HG03066 (cell line): ENCODE measurements around the gene CRAMP1.

Source experiments
- ATAC-seq: cut with Tn5 transposase; IDR thresholded peaks from one replicate; pipeline ENCODE4 v1.9.1; 2021; ENCODE audit warnings: low read depth; ENCODE audit not compliant: unreplicated experiment

The CRAMP1 gene

GRCh38 chr16:1631230-1631629 is 19.1 kb downstream of the CRAMP1 start:
- no peak for ATAC-seq

DNA sequence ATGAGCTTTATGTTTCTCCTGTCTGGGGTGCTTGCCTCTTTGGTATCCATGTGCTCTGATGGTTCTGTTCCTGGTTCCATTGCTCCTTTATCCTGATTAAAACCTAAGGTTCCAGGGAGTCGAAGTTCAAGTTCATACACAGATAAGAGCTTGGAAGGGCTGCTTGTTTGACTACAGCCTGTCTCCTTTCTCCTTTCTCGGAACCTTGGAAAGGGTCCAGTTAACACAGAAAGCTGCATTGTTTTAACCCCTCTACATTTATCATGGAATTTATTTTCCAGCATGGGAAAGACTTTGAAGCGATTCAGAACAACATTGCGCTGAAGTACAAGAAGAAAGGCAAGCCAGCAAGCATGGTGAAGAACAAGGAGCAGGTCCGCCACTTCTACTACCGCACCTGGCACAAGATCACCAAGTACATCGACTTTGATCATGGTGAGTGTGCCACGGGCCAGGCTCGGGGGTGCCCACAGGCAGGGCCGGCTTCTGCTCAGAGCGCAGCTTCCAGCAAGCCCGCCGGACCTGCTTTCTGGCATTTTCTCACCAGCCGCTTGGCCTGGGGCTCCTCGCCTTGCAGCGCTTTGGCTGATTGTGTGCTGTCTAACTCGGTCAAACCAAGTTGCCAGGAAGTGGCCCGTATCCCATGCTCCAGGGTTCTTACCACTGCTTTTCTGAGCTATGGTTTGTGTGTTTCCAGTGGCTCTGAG is 19.9 kb downstream of the CRAMP1 start:
- no peak for ATAC-seq

- no peak for ATAC-seq
These were observed 20.4 kb downstream of the CRAMP1 start for GRCh38 chr16:1632638-1632970.

DNA sequence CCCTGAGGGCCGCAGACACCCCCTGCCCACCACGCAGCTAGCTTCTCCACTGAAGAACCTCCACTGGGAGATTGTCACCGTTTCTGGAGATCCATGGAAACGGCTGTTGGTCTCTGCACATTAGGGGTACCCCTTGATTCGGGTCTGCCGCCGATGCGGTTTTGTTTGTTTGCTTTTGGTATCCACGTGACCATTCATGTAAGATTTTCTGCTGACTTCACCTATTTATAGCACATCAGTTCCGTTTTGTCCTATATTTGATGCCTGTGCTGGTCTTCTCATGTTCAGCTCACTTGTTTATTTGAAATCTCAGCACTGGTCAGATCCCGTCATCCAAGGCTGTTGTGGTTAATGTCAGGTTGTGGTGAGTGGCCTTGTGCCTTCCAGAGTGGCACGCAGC is 21.1 kb downstream of the CRAMP1 start:
- ATAC-seq = no peak

GRCh38 chr16:1634541-1634940 is 22.4 kb downstream of the CRAMP1 start:
- ATAC-seq = no peak

GRCh38 chr16:1635070-1635469 is 22.9 kb downstream of the CRAMP1 start:
- no peak for ATAC-seq

GRCh38 chr16:1637526-1637925 is 25.4 kb downstream of the CRAMP1 start:
- ATAC-seq = no peak

DNA sequence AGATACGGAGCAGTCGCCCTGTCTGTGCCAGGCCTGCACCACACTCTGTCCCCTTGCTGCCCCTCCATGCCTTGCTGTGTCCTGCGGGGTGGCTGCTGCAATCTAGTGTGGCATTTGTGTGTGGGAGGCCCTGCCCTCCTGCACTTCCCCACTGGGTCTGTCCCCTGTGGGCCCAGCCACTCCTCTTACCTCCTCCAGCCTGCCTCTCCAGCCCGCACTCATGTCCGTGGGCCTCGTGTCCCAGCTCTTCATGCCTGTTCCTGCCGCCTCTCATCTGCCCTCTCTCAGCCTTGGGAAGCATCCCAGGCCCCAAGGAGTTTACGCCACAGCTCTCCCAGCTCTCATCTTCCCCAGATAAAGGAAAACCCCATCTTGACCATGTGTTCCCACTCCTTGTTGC is 26.6 kb downstream of the CRAMP1 start:
- no peak for ATAC-seq

DNA sequence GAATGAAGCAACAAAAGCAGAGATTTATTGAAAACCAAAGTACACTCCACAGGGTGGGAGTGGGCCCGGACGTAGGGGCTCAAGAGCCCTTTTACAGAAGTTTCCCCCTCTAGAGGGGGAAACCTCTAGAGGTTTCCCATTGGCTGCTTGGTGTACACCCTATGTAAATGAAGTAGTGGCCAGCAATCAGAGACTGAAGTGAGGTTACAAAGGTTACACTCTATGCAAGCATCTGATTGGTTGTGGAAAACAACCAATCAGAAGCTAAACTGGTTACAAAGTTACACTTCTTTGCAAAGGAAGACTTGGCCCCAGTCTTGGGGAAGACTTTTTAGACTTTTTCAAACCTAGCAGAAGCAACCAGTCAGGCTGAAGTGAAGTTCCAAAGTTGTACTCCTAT is 27.1 kb downstream of the CRAMP1 start:
- no peak for ATAC-seq

- no peak for ATAC-seq
These were observed 27.7 kb downstream of the CRAMP1 start for GRCh38 chr16:1639860-1640259.

DNA sequence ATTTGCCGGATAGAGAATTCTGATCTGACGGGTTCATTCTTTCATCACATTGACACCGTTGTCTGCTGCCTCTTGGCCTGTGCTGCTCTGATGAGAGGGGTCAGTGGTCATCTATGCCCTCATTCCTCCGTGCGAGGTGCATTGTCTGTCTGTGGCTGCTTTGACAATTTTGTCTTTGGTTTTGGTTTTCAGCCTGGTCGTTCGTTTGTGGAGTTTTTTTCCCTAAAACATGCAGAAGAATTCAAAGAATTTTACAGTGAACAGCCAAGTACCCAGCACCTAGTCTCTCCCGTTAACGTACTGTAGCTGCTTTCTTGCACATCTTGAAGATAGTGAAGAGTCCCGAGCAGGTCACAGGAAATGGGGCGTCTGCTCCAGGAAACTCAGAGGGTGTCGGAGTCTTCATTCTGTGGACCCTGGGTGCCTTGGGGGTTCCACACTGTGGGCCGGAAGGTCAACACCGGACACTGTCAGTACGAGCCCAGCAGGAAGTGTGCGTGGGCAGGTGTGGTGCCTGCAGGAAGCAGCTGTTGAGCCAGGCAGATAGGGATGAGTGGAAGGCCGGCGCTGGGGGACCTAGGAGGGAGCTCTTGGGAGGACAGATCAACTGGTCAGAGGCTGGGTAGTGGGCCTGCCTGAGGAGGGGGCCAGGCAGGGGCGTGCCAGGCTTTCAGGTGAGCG is 28.2 kb downstream of the CRAMP1 start:
- ATAC-seq = no peak

DNA sequence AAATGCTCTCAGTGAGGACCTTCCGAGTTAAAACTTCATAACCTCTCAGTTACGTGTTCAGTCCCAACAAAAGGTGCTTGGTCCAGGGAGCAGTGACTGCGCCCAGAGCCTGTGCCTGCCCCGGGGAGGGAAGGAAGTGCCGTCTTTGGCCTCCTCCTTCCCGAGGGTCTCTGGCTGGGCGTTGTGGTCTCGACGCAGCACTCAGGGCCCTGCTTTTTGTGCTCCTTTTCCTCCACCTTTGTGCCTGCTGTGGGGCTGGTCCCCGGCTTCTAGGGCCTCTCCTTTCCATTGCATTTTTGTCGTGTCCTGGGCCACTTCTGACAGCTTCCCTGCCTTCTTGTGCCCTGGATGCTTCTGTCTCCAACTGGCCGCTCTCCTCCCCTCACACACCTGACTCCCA is 29.1 kb downstream of the CRAMP1 start:
- no peak for ATAC-seq

DNA sequence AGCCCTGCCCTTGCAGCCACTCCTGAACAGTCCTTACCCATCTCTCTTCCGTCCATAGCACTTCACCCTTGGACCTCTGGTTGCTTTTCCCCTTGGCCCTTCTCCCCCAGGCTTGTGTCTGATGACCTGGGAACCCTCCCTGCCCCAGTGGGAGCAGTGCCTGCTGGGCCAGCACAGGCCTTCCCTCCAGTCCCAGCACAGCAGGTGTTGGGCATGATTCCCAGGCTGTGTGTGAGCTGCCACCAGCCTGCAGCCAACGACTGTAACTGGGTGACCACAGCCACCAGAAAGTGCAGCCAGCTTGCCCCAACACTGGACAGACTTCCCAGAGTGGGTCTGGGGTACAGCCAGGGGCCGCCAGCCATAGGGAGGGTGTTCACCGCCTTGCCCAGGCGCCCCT is 30.0 kb downstream of the CRAMP1 start:
- ATAC-seq = no peak

DNA sequence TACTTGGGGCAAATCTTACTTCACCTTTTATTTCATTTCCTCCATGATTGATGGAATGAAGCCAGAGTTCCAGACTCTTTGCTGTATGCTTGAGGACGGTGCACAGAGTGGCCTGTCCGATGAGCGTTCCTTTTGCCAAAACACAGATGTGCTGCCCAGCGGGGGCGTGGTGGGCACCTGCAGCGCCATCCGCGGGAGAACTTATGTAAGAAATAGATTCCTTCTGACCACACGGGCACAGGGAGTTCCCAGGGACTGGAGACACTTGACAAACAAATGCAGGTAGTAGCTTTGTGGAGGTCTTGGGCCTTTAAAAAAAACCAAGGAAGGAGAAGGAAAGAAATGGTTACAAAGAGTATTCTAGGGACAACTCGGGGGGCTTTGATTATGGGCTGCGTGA is 30.6 kb downstream of the CRAMP1 start:
- no peak for ATAC-seq

DNA sequence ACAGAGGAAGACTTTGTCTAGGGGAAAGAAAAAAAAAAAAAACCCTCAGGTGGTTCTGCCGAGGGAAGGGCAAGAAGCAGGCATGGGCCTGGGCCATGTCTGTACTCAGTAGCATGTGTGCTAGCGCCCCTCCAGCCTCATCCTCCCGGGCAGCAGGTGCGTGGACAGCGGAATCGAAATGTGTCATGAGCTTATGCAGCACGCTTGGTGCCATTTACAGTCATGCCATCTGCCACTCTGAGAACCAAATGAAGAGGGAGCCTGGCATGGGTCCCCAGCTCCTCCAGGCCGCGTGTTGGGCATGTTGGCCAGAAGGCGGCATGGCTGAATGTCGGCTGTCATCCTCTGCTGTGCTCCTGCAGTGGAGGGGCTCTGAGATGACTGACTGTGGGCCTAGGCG is 31.4 kb downstream of the CRAMP1 start:
- no peak for ATAC-seq

- ATAC-seq = no peak
These were observed 33.9 kb downstream of the CRAMP1 start for GRCh38 chr16:1645914-1646525.

DNA sequence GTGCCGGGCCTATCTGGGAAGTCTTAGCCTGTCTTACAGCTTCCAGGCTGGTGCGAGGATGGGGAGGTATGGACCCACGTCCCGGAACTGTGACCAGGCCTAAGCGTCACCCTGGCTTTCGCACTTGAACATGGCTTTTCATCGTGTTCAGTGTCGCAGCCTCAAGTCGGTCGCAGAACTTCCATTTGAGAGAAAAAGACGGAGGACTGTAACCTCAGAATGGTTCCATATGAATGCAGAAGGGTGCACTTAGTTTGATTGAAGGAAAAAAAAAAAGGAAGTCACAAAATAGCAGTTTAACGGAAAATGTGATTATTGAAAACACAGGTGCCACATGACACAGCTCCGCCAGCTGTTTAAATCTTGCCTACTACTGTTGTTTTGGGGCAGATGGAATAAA is 35.7 kb downstream of the CRAMP1 start:
- ATAC-seq = no peak

DNA sequence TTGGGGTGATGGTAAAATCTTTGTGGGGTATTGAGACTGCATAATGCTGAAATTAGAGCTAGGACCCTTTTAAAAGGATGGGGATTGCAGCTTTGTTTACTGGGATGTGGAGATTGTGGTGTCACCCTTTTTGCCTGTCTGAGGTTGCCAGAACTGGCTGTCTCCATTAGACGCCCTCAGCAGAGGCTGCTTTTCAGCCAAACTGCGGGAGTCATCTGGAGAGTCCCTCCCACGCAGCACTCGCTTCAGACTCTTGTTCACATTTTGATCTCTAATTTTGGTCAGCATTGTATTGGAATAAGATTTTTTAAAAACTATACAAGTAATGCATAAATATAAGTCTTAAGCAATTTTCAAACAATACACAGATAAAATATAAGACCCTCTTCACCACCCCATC is 38.0 kb downstream of the CRAMP1 start:
- no peak for ATAC-seq

DNA sequence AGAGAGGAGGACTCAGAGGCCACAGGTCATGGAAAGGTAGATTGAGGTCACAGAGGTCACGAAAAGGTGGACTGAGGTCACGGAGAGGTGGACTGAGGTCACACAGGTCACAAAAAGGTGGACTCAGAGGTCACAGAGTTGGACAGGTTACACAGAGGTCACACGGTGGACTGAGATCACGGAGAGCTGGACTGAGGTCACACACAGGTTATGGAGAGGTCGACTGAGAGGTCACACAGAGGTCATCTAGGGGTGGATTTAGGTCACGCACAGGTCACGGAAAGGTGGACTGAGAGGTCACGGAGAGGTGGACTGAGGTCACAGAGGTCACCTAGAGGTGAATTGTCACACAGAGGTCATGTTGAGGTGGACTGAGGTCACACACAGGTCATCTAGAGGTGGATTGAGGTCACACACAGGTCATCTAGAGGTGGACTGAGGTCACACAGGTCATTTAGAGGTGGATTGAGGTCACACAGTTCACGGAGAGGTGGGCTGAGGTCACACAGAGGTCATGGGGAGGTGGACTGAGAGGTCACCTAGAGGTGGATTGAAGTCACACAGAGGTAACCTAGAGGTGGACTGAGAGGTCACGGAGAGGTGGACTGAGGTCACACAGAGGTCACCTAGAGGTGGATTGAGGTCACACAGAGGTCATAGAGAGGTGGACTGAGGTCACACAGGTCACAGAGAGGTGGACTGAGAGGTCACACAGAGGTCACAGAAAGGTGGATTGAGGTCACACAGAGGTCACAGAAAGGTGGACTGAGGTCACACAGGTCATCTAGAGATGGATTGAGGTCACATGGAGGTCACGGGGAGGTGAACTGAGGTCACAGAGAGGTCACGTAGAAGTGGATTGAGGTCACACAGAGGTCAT is 39.2 kb downstream of the CRAMP1 start:
- no peak for ATAC-seq

DNA sequence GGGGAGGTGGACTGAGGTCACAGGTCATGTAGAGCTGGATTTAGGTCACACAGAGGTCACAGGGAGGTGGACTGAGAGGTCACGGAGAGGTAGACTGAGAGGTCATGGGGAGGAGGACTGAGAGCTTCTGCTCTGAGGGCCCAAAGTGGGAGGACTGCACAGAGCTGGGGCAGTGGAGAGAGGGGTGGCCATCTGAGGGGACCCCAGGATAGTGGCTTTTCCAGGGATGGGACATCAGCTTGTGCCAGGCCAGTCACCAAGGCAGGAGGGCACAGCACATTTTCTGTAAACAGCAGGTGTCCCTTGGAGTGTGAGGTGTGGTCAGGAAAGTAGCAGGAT is 39.8 kb downstream of the CRAMP1 start:
- ATAC-seq = no peak

DNA sequence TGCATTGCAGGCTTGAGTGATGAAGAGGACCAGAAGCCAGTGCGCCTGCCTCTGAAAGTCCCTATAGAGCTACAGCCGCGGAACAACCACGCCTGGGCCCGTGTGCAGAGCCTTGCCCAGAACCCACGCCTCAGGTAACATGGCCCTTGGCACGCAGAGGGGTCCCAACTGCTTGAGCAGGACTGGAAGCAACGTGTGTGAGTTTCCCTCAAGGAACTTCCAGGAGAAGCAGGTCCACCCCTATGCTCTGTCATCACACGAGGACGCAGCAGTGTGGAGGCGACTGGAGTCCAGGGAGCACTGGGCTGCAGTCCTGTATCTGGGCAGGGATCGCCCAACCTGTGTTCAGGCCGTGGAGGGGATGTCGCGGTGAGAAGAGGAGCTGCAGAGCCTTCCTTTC is 40.9 kb downstream of the CRAMP1 start:
- ATAC-seq = no peak
